ENCODE measurements around the gene FAF1.

DNA sequence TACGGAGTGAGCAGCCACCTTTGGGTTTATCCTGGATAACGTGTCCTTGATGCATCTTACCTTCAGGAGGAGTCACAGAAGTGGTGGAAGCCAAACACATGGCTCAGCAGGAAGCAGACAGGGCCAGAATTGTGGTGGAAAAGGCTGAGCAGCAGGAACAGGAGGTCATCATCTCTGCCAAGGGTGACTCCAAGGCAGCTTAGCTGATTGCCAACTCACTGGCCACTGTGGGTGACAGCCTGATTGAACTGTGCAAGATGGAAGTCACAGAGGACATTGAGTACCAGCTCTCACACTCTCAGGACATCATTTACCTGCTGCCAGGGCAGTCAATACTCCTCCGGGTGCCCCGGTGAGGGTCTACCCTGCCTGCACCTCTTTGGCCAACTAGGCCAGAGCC, 179.3 kb downstream of the FAF1 start:
- TF ChIP-seq GABPA (IDR thresholded peaks at IDR 0.05; ENCODE audit: borderline replicate concordance, insufficient read depth, low read length) = no peak
- TF ChIP-seq JUND (IDR thresholded peaks at IDR 0.05; ENCODE audit: low read length) = no peak
- TF ChIP-seq, protein P1, sequence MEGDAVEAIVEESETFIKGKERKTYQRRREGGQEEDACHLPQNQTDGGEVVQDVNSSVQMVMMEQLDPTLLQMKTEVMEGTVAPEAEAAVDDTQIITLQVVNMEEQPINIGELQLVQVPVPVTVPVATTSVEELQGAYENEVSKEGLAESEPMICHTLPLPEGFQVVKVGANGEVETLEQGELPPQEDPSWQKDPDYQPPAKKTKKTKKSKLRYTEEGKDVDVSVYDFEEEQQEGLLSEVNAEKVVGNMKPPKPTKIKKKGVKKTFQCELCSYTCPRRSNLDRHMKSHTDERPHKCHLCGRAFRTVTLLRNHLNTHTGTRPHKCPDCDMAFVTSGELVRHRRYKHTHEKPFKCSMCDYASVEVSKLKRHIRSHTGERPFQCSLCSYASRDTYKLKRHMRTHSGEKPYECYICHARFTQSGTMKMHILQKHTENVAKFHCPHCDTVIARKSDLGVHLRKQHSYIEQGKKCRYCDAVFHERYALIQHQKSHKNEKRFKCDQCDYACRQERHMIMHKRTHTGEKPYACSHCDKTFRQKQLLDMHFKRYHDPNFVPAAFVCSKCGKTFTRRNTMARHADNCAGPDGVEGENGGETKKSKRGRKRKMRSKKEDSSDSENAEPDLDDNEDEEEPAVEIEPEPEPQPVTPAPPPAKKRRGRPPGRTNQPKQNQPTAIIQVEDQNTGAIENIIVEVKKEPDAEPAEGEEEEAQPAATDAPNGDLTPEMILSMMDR (IDR thresholded peaks at IDR 0.05; ENCODE audit: control extremely low read depth in 1 of 3, insufficient read depth in 1 of 3, low read depth in 1 of 3, low read length in 3 of 3) = no peak
- TF ChIP-seq POLR2A (IDR thresholded peaks at IDR 0.05; ENCODE audit: control extremely low read depth in 1 of 2, low read depth in 2 of 2, low read length in 2 of 2) = no peak
- no peak for TF ChIP-seq CHD2 (IDR thresholded peaks at IDR 0.05; ENCODE audit: low read length)
- TF ChIP-seq SUZ12 (IDR thresholded peaks at IDR 0.05; ENCODE audit: low read length) = no peak
- no peak for TF ChIP-seq RAD21 (IDR thresholded peaks at IDR 0.05 in 1 of 2, conservative IDR thresholded peaks at IDR 0.05 in 1 of 2; ENCODE audit: low read depth in 2 of 2, low read length in 2 of 2)
- TF ChIP-seq EP300 (IDR thresholded peaks at IDR 0.05; ENCODE audit: borderline replicate concordance in 1 of 2, low read depth in 2 of 2, low read length in 2 of 2) = no peak
- TF ChIP-seq EZH2 (IDR thresholded peaks at IDR 0.05; ENCODE audit: low read depth, low read length, severe bottlenecking) = no peak
- TF ChIP-seq TBP (IDR thresholded peaks at IDR 0.05; ENCODE audit: low read depth, low read length) = no peak
- TF ChIP-seq, protein P2, sequence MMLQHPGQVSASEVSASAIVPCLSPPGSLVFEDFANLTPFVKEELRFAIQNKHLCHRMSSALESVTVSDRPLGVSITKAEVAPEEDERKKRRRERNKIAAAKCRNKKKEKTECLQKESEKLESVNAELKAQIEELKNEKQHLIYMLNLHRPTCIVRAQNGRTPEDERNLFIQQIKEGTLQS (IDR thresholded peaks at IDR 0.05; ENCODE audit: insufficient read depth, low read depth, low read length) = no peak
- no peak for TF ChIP-seq CTBP2 (IDR thresholded peaks at IDR 0.05; ENCODE audit: borderline replicate concordance, insufficient read depth, insufficient read length, low read length)
- TF ChIP-seq TAF1 (IDR thresholded peaks at IDR 0.05; ENCODE audit: low read depth, low read length) = no peak

All from H1 (cell line).